HG03575 (cell line): Measurements from ENCODE around the gene SURF2.

ENCODE experiments used
- ATAC-seq: cut with Tn5 transposase; IDR thresholded peaks from one replicate; pipeline ENCODE4 v1.9.1; 2021; ENCODE audit not compliant: unreplicated experiment, insufficient number of reproducible peaks, low FRiP score; ENCODE audit errors: extremely low read depth

The SURF2 gene

GRCh38 chr9:133351526-133351907, 4.8 kb upstream of the SURF2 start:
- ATAC-seq: no peak

- no peak for ATAC-seq
Measured at GRCh38 chr9:133351908-133352634, 4.3 kb upstream of the SURF2 start.

- ATAC-seq: no peak
Measured at GRCh38 chr9:133352635-133353340, 3.6 kb upstream of the SURF2 start.

GRCh38 chr9:133353548-133353947, 2.8 kb upstream of the SURF2 start:
- ATAC-seq: no peak

- ATAC-seq: no peak
Measured at GRCh38 chr9:133354766-133355165, 1.6 kb upstream of the SURF2 start.

- ATAC-seq: no peak
Measured at GRCh38 chr9:133355881-133356357, 431 bp upstream of the SURF2 start.

GRCh38 chr9:133357656-133358055, 1.3 kb downstream of the SURF2 start:
- ATAC-seq: no peak

GRCh38 chr9:133359399-133360175, 3.2 kb downstream of the SURF2 start:
- ATAC-seq: no peak

- no peak for ATAC-seq
Measured at GRCh38 chr9:133360400-133361393, 4.3 kb downstream of the SURF2 start.

- no peak for ATAC-seq
Measured at GRCh38 chr9:133361507-133362092, 5.2 kb downstream of the SURF2 start.

GRCh38 chr9:133362359-133363044, 6.2 kb downstream of the SURF2 start:
- no peak for ATAC-seq

GRCh38 chr9:133366435-133366834, 10.1 kb downstream of the SURF2 start:
- no peak for ATAC-seq

- ATAC-seq: no peak
Measured at GRCh38 chr9:133367221-133367620, 10.9 kb downstream of the SURF2 start.

- ATAC-seq: no peak
Measured at GRCh38 chr9:133367778-133368177, 11.4 kb downstream of the SURF2 start.

- no peak for ATAC-seq
Measured at GRCh38 chr9:133368249-133368881, 12.0 kb downstream of the SURF2 start.

- ATAC-seq: no peak
Measured at GRCh38 chr9:133369422-133369821, 13.1 kb downstream of the SURF2 start.

GRCh38 chr9:133369933-133370332, 13.6 kb downstream of the SURF2 start:
- ATAC-seq: no peak
